ENCODE measurements around the gene NUMBL. TPM values are rescaled to one million over a fixed set of nuclear protein-coding genes. Genes with fewer than 3 reads are reported as not detected.
"Not testable (repeated sequence)": the region's sequence is repeated elsewhere in the genome, so short reads cannot be mapped to it uniquely, and the experiment has no call there.

The NUMBL gene
- total RNA-seq, 2 experiments from 2014 or later = 5.1 to 6.0 TPM

GRCh38 chr19:40655684-40656083, 34.8 kb downstream of the NUMBL start:
- DNase-seq; H3K9me3 Mint-ChIP-seq (ENCODE audit: insufficient read depth); H3K27ac Mint-ChIP-seq; H3K4me3 Mint-ChIP-seq; ATAC-seq; H3K27me3 Mint-ChIP-seq (ENCODE audit: low read depth); POLR2A ChIA-PET; H3K4me1 Mint-ChIP-seq (ENCODE audit: low read depth); H3K36me3 Mint-ChIP-seq (ENCODE audit: low read depth): not testable (repeated sequence)
- CTCF ChIA-PET = interaction anchor here (1.1 kb wide), 1 partner anchor 21 kb away, joined by 4 read pairs; no protein-coding TSS in a partner anchor

- H3K27me3 Mint-ChIP-seq (ENCODE audit: low read depth); ATAC-seq; H3K4me1 Mint-ChIP-seq (ENCODE audit: low read depth); H3K9me3 Mint-ChIP-seq (ENCODE audit: insufficient read depth); H3K27ac Mint-ChIP-seq; H3K36me3 Mint-ChIP-seq (ENCODE audit: low read depth); POLR2A ChIA-PET; H3K4me3 Mint-ChIP-seq; DNase-seq: not testable (repeated sequence)
- CTCF ChIA-PET = interaction anchor here (3.7 kb wide), 1 partner anchor 17 kb away, joined by 15 read pairs; no protein-coding TSS in a partner anchor
Observed at GRCh38 chr19:40652303-40652702, 38.1 kb downstream of the NUMBL start.

- H3K9me3 Mint-ChIP-seq (ENCODE audit: insufficient read depth) = no peaks in the 10 kb centered on the region
Observed at GRCh38 chr19:40650749-40651305, 39.6 kb downstream of the NUMBL start.

GRCh38 chr19:40649903-40650675, 40.4 kb downstream of the NUMBL start:
- DNase-seq; H3K4me3 Mint-ChIP-seq; POLR2A ChIA-PET; H3K27me3 Mint-ChIP-seq (ENCODE audit: low read depth); H3K9me3 Mint-ChIP-seq (ENCODE audit: insufficient read depth); H3K36me3 Mint-ChIP-seq (ENCODE audit: low read depth); H3K4me1 Mint-ChIP-seq (ENCODE audit: low read depth); ATAC-seq; H3K27ac Mint-ChIP-seq: not testable (repeated sequence)
- CTCF ChIA-PET = interaction anchor here (3.7 kb wide), 1 partner anchor 15 kb away, joined by 15 read pairs; no protein-coding TSS in a partner anchor

More at GRCh38 chr19:40650749-40651305, 39.6 kb downstream of the NUMBL start:
- no peak overlapping the region for H3K27ac Mint-ChIP-seq
- ChIA-PET CTCF (interaction anchor here (3.7 kb wide), 1 partner anchor 16 kb away, joined by 15 read pairs; no protein-coding TSS in a partner anchor), POLR2A (no interaction called here)
- H3K36me3 Mint-ChIP-seq (ENCODE audit: low read depth) = no peaks in the 10 kb centered on the region
- no peaks in the 10 kb centered on the region for H3K27me3 Mint-ChIP-seq (ENCODE audit: low read depth)
- no peak for DNase-seq
- no peaks in the 10 kb centered on the region for H3K4me1 Mint-ChIP-seq (ENCODE audit: low read depth)
- no peak overlapping the region for H3K4me3 Mint-ChIP-seq
- ATAC-seq = no peak

GRCh38 chr19:40646743-40647254, 43.7 kb downstream of the NUMBL start:
- Mint-ChIP-seq H3K27ac (no peak overlapping the region), H3K36me3 (ENCODE audit: low read depth) (no peaks in the 10 kb centered on the region)
- POLR2A ChIA-PET = no interaction called here

GRCh38 chr19:40642757-40643305, 47.6 kb downstream of the NUMBL start:
- DNase-seq (no peak), ATAC-seq (no peak)
- Mint-ChIP-seq H3K4me1 (ENCODE audit: low read depth) (peaks cover 6% of the 10 kb centered on the region), H3K27me3 (ENCODE audit: low read depth) (no peaks in the 10 kb centered on the region), H3K36me3 (ENCODE audit: low read depth) (no peaks in the 10 kb centered on the region), H3K27ac (no peak overlapping the region), H3K9me3 (ENCODE audit: insufficient read depth) (no peaks in the 10 kb centered on the region), H3K4me3 (no peak overlapping the region)
- CTCF ChIA-PET = interaction anchor here (4.4 kb wide), 1 partner anchor 8 kb away, joined by 42 read pairs; no protein-coding TSS in a partner anchor
- POLR2A ChIA-PET = no interaction called here

More at GRCh38 chr19:40646743-40647254, 43.7 kb downstream of the NUMBL start:
- Mint-ChIP-seq H3K4me1 (ENCODE audit: low read depth) (no peaks in the 10 kb centered on the region), H3K27me3 (ENCODE audit: low read depth) (no peaks in the 10 kb centered on the region), H3K4me3 (no peak overlapping the region), H3K9me3 (ENCODE audit: insufficient read depth) (no peaks in the 10 kb centered on the region)
- no peak for DNase-seq
- no peak for ATAC-seq
- CTCF ChIA-PET = interaction anchor here (4.4 kb wide), 1 partner anchor 12 kb away, joined by 42 read pairs; no protein-coding TSS in a partner anchor

GRCh38 chr19:40642051-40642706, 48.3 kb downstream of the NUMBL start:
- Mint-ChIP-seq H3K9me3 (ENCODE audit: insufficient read depth) (no peaks in the 10 kb centered on the region), H3K4me3 (no peak overlapping the region), H3K36me3 (ENCODE audit: low read depth) (no peaks in the 10 kb centered on the region), H3K27me3 (ENCODE audit: low read depth) (no peaks in the 10 kb centered on the region), H3K4me1 (ENCODE audit: low read depth) (peaks cover 6% of the 10 kb centered on the region), H3K27ac (no peak overlapping the region)
- CTCF ChIA-PET = no interaction called here
- DNase-seq (no peak), ATAC-seq (no peak)
- POLR2A ChIA-PET = no interaction called here

GRCh38 chr19:40641281-40641680, 49.2 kb downstream of the NUMBL start:
- POLR2A ChIA-PET = no interaction called here
- Mint-ChIP-seq H3K9me3 (ENCODE audit: insufficient read depth) (no peaks in the 10 kb centered on the region), H3K4me3 (no peak overlapping the region), H3K27me3 (ENCODE audit: low read depth) (no peaks in the 10 kb centered on the region), H3K4me1 (ENCODE audit: low read depth) (peaks cover 6% of the 10 kb centered on the region), H3K36me3 (ENCODE audit: low read depth) (no peaks in the 10 kb centered on the region), H3K27ac (no peak overlapping the region)
- DNase-seq (no peak), ATAC-seq (no peak)
- CTCF ChIA-PET = no interaction called here

GRCh38 chr19:40640744-40641143, 49.7 kb downstream of the NUMBL start:
- ChIA-PET POLR2A (no interaction called here), CTCF (no interaction called here)
- no peaks in the 10 kb centered on the region for H3K9me3 Mint-ChIP-seq (ENCODE audit: insufficient read depth)
- no peak overlapping the region for H3K27ac Mint-ChIP-seq
- no peak overlapping the region for H3K4me3 Mint-ChIP-seq
- H3K27me3 Mint-ChIP-seq (ENCODE audit: low read depth) = no peaks in the 10 kb centered on the region
- ATAC-seq = no peak
- peaks cover 6% of the 10 kb centered on the region for H3K4me1 Mint-ChIP-seq (ENCODE audit: low read depth)
- DNase-seq = no peak
- H3K36me3 Mint-ChIP-seq (ENCODE audit: low read depth) = no peaks in the 10 kb centered on the region

- Mint-ChIP-seq H3K27me3 (ENCODE audit: low read depth) (peaks cover 7% of the 10 kb centered on the region), H3K4me1 (ENCODE audit: low read depth) (peaks cover 7% of the 10 kb centered on the region), H3K9me3 (ENCODE audit: insufficient read depth) (no peaks in the 10 kb centered on the region), H3K36me3 (ENCODE audit: low read depth) (no peaks in the 10 kb centered on the region), H3K4me3 (no peak overlapping the region), H3K27ac (no peak overlapping the region)
- DNase-seq (no peak), ATAC-seq (no peak)
- POLR2A ChIA-PET = no interaction called here
- CTCF ChIA-PET = no interaction called here
Observed at GRCh38 chr19:40639638-40639982, 50.8 kb downstream of the NUMBL start.

GRCh38 chr19:40638327-40638726, 52.1 kb downstream of the NUMBL start:
- Mint-ChIP-seq H3K27ac (no peak overlapping the region), H3K4me1 (ENCODE audit: low read depth) (peaks cover 11% of the 10 kb centered on the region), H3K9me3 (ENCODE audit: insufficient read depth) (no peaks in the 10 kb centered on the region), H3K27me3 (ENCODE audit: low read depth) (peaks cover 13% of the 10 kb centered on the region), H3K36me3 (ENCODE audit: low read depth) (no peaks in the 10 kb centered on the region), H3K4me3 (no peak overlapping the region)
- ChIA-PET POLR2A (no interaction called here), CTCF (no interaction called here)
- DNase-seq (no peak), ATAC-seq (no peak)

GRCh38 chr19:40633207-40633606, 57.2 kb downstream of the NUMBL start:
- H3K9me3 Mint-ChIP-seq (ENCODE audit: insufficient read depth) = no peaks in the 10 kb centered on the region
- POLR2A ChIA-PET = no interaction called here
- DNase-seq (no peak), ATAC-seq (no peak)
- peaks cover 4% of the 10 kb centered on the region for H3K36me3 Mint-ChIP-seq (ENCODE audit: low read depth)
- CTCF ChIA-PET = interaction anchor here (1.0 to 5.5 kb wide), 7 partner anchors 9 to 101 kb away, joined by 3 to 60 read pairs (median 42); no protein-coding TSS in a partner anchor
- no peak overlapping the region for H3K27ac Mint-ChIP-seq
- H3K4me3 Mint-ChIP-seq = no peak overlapping the region
- H3K4me1 Mint-ChIP-seq (ENCODE audit: low read depth) = peaks cover 6% of the 10 kb centered on the region
- peaks cover 14% of the 10 kb centered on the region for H3K27me3 Mint-ChIP-seq (ENCODE audit: low read depth)

Data from activated CD8-positive, alpha-beta T cell treated with anti-CD3 and anti-CD28 coated beads, Interleukin-2, amount 10 ng/mL, durations not matched to agents 7 days and 5 days (primary cell).